OCI-LY7 (cell line): ENCODE results near the gene SRBD1. TPM values are rescaled to one million over a fixed set of nuclear protein-coding genes. Genes with fewer than 3 reads are reported as not detected.

ENCODE experiments used
- BruUV-seq: library from RNA; stranded (reverse); fragments of 400-500 nt; replicated peaks from 2 replicates; lab custom pipeline; 2021; lab: Mats Ljungman, UMichigan
- CTCF ChIA-PET: fragments of 300-600 bp; sonication (Branson Sonifier 250); formaldehyde crosslinking; loops from one replicate; lab custom pipeline; 2022; ENCODE audit warnings: antibody characterized with exemption; ENCODE audit not compliant: unreplicated experiment; lab: Charles Lee
- POLR2A ChIA-PET: fragments of 300-600 bp; sonication (Branson Sonifier 250); formaldehyde crosslinking; loops from one replicate; lab custom pipeline; 2022; ENCODE audit warnings: antibody characterized with exemption; lab: Charles Lee
- DNase-seq: peaks from one replicate; pipeline ENCODE4 v3.0.0-alpha.2; 2015; ENCODE audit warnings: low spot score
- H2AFZ ChIP-seq: fragments of 200-600 bp; sonication (generic), shearing (Covaris generic); 2 replicates; pipeline ENCODE4 v1.6.1; 2014; ENCODE audit warnings: mild to moderate bottlenecking, antibody characterized with exemption, low read length, moderate library complexity
- H3K27ac ChIP-seq: fragments of 200-600 bp; sonication (generic); 2 replicates; pipeline ENCODE4 v1.5.1; 2014; ENCODE audit warnings: mixed run types, low read depth, mild to moderate bottlenecking, moderate library complexity, low read length, inconsistent platforms; ENCODE audit not compliant: poor library complexity, severe bottlenecking
- H3K36me3 ChIP-seq: fragments of 200-600 bp; sonication (generic); 2 replicates; pipeline ENCODE4 v1.6.1; 2014; ENCODE audit warnings: mild to moderate bottlenecking, antibody characterized with exemption, low read length, moderate library complexity, mixed read lengths; ENCODE audit not compliant: insufficient read depth
- H3K4me1 ChIP-seq: fragments of 200-600 bp; sonication (generic); 2 replicates; pipeline ENCODE4 v1.5.1; 2014; ENCODE audit warnings: mild to moderate bottlenecking, low read length; ENCODE audit not compliant: insufficient read depth, poor library complexity, severe bottlenecking
- H3K4me2 ChIP-seq: fragments of 200-600 bp; sonication (generic); 2 replicates; pipeline ENCODE4 v1.6.1; 2014; ENCODE audit warnings: mild to moderate bottlenecking, low read length
- H3K4me3 ChIP-seq: fragments of 200-600 bp; sonication (generic); 2 replicates; pipeline ENCODE4 v1.5.1; 2014; ENCODE audit warnings: mild to moderate bottlenecking, low read depth, low read length; ENCODE audit not compliant: poor library complexity, severe bottlenecking
- H3K79me2 ChIP-seq: fragments of 200-600 bp; sonication (generic); 2 replicates; pipeline ENCODE4 v1.6.1; 2016; ENCODE audit warnings: low read depth, mild to moderate bottlenecking, low read length, moderate library complexity, mixed read lengths; ENCODE audit not compliant: insufficient read depth
- H3K9me2 ChIP-seq: fragments of 200-600 bp; sonication (generic); 2 replicates; pipeline ENCODE4 v1.6.1; 2016; ENCODE audit warnings: mild to moderate bottlenecking, low read length, mixed read lengths; ENCODE audit not compliant: insufficient read depth
- H3K9me3 ChIP-seq: fragments of 200-600 bp; sonication (generic); 2 replicates; pipeline ENCODE4 v1.6.1; 2014; ENCODE audit warnings: mild to moderate bottlenecking, mixed run types, low read length, mixed read lengths
- H4K20me1 ChIP-seq: fragments of 200-600 bp; sonication (generic); 2 replicates; pipeline ENCODE4 v1.6.1; 2014; ENCODE audit warnings: mild to moderate bottlenecking, antibody characterized with exemption, low read length, moderate library complexity, mixed read lengths; ENCODE audit not compliant: insufficient read depth
- EZH2phosphoT487 ChIP-seq: fragments of 200-600 bp; sonication (generic); IDR thresholded peaks from 2 replicates; pipeline ENCODE4 v1.6.1; 2018; ENCODE audit warnings: low read depth, borderline replicate concordance, mild to moderate bottlenecking, mixed run types, antibody characterized with exemption, low read length, moderate library complexity, mixed read lengths
- intact Hi-C: fragments of 100-400 bp; cut with micrococcal nuclease; formaldehyde crosslinking; loops from one replicate; pipeline ENCODE4 v1.10.0; 2022; ENCODE audit not compliant: unreplicated experiment
- total RNA-seq, 2 experiments: library from RNA; depleted of rRNA in 1 of 2; stranded (reverse); fragments of >200 nt in 1 of 2; shearing (Covaris generic) in 1 of 2; gene quantifications; 2 replicates each; pipeline ENCODE4 v1.2.3, GENCODE V29; 2014 to 2022
- TF ChIP-seq, protein P1 (sequence below): fragments of 200-600 bp; sonication (generic); conservative IDR thresholded peaks from 2 replicates; pipeline ENCODE4 v1.5.1; 2014; ENCODE audit warnings: mild to moderate bottlenecking, antibody characterized with exemption, low read length, moderate library complexity, mixed read lengths

The SRBD1 gene
- total RNA-seq, 2 experiments from 2014 or later: 13.9 to 16.0 TPM

DNA sequence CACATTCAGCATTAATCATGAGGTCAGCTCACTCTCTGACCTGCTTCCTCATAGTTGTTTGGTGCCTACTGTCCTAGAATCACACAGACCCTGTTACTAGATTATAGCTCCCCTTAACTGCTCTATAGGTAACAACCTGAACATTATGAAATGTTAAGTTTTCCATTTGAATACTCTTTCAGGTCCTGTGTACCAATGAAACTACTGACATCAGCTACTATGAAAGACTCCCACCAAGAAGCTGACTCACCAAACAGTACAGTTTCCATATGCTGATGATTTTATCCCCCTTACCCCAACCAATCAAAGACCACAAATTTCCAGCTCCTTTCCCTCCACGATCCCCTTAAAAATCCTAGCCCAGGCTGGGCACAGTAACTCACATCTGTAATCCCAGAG, 56.3 kb downstream of the SRBD1 start:
- Histone ChIP-seq H3K4me3 (no peak overlapping the region), H3K9me2 (no peaks in the 10 kb centered on the region), H3K4me1 (no peaks in the 10 kb centered on the region), H3K79me2 (no peaks in the 10 kb centered on the region), H4K20me1 (no peaks in the 10 kb centered on the region), H3K4me2 (no peak overlapping the region), H3K27ac (no peak overlapping the region), H2AFZ (no peak overlapping the region), H3K36me3 (0 out of 2 replicates have a peak, but pooled peaks cover 8% of the 10 kb centered on the region), H3K9me3 (no peaks in the 10 kb centered on the region)
- POLR2A ChIA-PET: interaction anchor here (0.6 kb wide), 1 partner anchor 38 kb away, joined by 3 read pairs; no protein-coding TSS in a partner anchor
- no TSS peak for BruUV-seq
- intact Hi-C loops: no loop called here
- TF ChIP-seq EZH2phosphoT487: no peak
- TF ChIP-seq, protein P1, sequence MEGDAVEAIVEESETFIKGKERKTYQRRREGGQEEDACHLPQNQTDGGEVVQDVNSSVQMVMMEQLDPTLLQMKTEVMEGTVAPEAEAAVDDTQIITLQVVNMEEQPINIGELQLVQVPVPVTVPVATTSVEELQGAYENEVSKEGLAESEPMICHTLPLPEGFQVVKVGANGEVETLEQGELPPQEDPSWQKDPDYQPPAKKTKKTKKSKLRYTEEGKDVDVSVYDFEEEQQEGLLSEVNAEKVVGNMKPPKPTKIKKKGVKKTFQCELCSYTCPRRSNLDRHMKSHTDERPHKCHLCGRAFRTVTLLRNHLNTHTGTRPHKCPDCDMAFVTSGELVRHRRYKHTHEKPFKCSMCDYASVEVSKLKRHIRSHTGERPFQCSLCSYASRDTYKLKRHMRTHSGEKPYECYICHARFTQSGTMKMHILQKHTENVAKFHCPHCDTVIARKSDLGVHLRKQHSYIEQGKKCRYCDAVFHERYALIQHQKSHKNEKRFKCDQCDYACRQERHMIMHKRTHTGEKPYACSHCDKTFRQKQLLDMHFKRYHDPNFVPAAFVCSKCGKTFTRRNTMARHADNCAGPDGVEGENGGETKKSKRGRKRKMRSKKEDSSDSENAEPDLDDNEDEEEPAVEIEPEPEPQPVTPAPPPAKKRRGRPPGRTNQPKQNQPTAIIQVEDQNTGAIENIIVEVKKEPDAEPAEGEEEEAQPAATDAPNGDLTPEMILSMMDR: no peak
- CTCF ChIA-PET: no interaction called here
- DNase-seq: no peak

DNA sequence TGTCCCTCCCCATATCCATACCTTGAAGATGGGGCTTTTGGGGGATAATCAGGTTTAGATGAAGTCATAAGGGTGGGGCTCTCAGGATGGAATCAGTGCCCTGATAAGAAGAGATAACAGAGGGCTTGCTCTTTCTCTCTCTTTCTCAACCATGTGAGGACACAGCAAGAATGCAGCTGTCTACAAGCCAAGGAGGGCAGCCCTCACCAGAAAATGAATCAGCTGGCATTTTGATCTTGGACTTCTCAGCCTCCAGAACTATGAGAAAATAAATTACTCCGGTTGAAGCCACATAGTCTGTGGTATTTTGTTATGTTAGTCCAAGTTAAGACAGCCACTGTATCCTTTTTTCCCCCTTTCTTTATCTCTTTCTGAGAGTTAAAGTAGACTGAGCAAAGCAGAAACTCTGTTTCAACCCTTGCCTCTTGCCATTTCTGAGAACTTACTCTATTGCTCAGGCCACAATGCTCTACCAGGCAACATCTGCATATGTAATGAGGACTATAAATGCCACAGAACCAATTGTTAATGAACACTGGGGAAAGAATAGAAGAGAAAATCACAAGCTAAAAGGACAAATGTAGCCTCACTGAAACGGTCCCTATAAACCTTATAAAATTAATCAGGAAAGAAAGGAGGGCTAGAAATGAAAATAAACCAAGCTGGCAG, 56.9 kb downstream of the SRBD1 start:
- no peak for DNase-seq
- TF ChIP-seq EZH2phosphoT487: no peak
- TF ChIP-seq, protein P1: no peak
- Histone ChIP-seq H3K79me2 (no peaks in the 10 kb centered on the region), H3K4me2 (no peak overlapping the region), H3K4me1 (no peaks in the 10 kb centered on the region), H3K27ac (no peak overlapping the region), H4K20me1 (no peaks in the 10 kb centered on the region), H3K9me2 (no peaks in the 10 kb centered on the region), H3K36me3 (0 out of 2 replicates have a peak, but pooled peaks cover 8% of the 10 kb centered on the region), H3K9me3 (no peaks in the 10 kb centered on the region), H2AFZ (no peak overlapping the region), H3K4me3 (no peak overlapping the region)
- ChIA-PET POLR2A (no interaction called here), CTCF (interaction anchor here (0.5 kb wide), 1 partner anchor 440 kb away, joined by 9 read pairs; no protein-coding TSS in a partner anchor)
- BruUV-seq: no TSS peak
- intact Hi-C loops: no loop called here

DNA sequence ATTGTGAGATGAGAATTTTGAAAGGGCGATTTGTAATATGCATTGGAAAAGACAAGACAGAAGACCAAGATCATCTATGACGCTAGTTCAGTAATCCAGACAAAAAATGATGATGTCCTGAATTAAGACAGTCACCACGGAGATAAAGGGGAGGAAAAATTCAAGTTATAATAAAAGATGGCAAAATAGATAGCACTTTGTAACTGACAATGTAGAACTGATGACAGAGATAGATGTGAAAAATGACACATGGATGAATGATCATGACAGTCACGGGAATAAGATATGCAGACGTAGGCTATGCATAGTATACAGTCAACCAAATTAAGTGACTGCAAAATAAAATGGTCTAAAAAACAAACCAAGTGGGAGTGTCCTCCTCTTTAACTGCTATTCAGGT, 59.2 kb downstream of the SRBD1 start:
- H3K4me1 ChIP-seq: no peaks in the 10 kb centered on the region
- H3K36me3 ChIP-seq: peaks cover 13% of the 10 kb centered on the region
- H3K79me2 ChIP-seq: no peaks in the 10 kb centered on the region
- H3K9me2 ChIP-seq: no peaks in the 10 kb centered on the region
- H3K9me3 ChIP-seq: no peaks in the 10 kb centered on the region
- no TSS peak for BruUV-seq
- ChIA-PET CTCF (no interaction called here), POLR2A (no interaction called here)
- intact Hi-C loops: no loop called here
- H2AFZ ChIP-seq: no peak overlapping the region
- H3K4me3 ChIP-seq: no peak overlapping the region
- H3K27ac ChIP-seq: no peak overlapping the region
- H3K4me2 ChIP-seq: no peak overlapping the region
- H4K20me1 ChIP-seq: no peaks in the 10 kb centered on the region
- TF ChIP-seq, protein P1: no peak
- TF ChIP-seq EZH2phosphoT487: no peak
- no peak for DNase-seq
